Esophagus muscularis mucosa (tissue), 3 donors: ENCODE measurements around the gene BRAP.

Experiments
- POLR2AphosphoS5 ChIP-seq, 2 donors: sonication (generic); formaldehyde crosslinking; IDR thresholded peaks; one replicate each; pipeline ENCODE4 v1.6.1; 2017; ENCODE audit warnings: antibody characterized with exemption in 2 of 2
- TF ChIP-seq, protein P1 (sequence below), 3 experiments: fragments of 200-600 bp in 2 of 3; fragments of 450-650 bp in 1 of 3; sonication (generic) in 2 of 3; IDR thresholded peaks; one replicate each; pipeline ENCODE4 v1.5.1; 2017 to 2019; ENCODE audit warnings: antibody characterized with exemption in 3 of 3, mild to moderate bottlenecking in 2 of 3, moderate library complexity in 1 of 3

DNA sequence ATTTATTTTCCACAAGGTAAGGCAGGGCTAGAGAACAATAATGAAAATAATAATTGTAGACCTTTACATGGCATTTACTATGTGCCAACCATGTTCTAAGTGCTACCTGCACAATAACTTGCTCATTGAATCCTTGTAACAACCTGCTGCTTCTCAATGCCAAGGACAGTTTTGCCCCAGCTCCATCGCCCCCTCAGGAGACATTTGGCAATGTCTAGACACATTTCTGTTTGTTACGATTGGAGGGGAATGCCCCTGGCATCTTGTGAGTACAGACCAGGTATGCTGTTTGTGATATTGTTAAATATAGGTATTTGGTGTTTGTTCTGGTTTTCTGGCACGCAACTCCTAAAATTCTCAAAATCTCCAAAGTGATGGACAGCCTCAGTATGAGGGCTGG, 78.5 kb downstream of the BRAP start:
- TF ChIP-seq, protein P1, sequence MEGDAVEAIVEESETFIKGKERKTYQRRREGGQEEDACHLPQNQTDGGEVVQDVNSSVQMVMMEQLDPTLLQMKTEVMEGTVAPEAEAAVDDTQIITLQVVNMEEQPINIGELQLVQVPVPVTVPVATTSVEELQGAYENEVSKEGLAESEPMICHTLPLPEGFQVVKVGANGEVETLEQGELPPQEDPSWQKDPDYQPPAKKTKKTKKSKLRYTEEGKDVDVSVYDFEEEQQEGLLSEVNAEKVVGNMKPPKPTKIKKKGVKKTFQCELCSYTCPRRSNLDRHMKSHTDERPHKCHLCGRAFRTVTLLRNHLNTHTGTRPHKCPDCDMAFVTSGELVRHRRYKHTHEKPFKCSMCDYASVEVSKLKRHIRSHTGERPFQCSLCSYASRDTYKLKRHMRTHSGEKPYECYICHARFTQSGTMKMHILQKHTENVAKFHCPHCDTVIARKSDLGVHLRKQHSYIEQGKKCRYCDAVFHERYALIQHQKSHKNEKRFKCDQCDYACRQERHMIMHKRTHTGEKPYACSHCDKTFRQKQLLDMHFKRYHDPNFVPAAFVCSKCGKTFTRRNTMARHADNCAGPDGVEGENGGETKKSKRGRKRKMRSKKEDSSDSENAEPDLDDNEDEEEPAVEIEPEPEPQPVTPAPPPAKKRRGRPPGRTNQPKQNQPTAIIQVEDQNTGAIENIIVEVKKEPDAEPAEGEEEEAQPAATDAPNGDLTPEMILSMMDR (IDR thresholded peaks at IDR 0.05) = no peak
- TF ChIP-seq POLR2AphosphoS5 (IDR thresholded peaks at IDR 0.05) = no peak
